Vagina (tissue), 2 donors: ENCODE measurements around the gene IRAK3.

Experiments used
- POLR2A ChIP-seq, 2 donors: fragments of 450-650 bp; IDR thresholded peaks; one replicate each; pipeline ENCODE4 v1.6.1; 2017; ENCODE audit warnings: antibody characterized with exemption in 2 of 2, mild to moderate bottlenecking in 2 of 2, moderate library complexity in 2 of 2
- TF ChIP-seq, protein P1 (sequence below), 3 experiments: fragments of 450-650 bp in 2 of 3; fragments of 200-600 bp in 1 of 3; sonication (generic) in 1 of 3; IDR thresholded peaks; one replicate each; pipeline ENCODE4 v1.5.1; 2017 to 2019; ENCODE audit warnings: antibody characterized with exemption in 3 of 3, mild to moderate bottlenecking in 2 of 3, moderate library complexity in 2 of 3

DNA sequence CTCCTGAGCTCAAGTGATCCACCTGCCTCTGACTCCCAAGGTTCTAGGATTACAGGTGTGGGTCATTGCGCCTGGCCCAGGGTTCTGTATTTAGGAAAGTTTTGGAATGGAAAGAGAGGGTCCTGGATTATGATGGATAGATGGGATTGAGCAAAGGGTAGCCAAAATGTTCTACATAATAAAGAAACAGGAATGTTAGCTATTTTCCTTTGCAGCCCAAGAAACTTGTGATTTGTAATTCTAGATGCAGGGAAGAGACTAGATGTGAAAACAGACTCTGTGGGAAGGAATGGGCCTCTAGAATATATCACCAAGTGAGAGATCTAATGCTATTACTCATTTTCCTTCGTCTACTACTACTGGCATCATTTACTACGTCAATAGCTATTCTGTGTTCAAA, 83.6 kb downstream of the IRAK3 start:
- TF ChIP-seq POLR2A (IDR thresholded peaks at IDR 0.05): no peak
- TF ChIP-seq, protein P1, sequence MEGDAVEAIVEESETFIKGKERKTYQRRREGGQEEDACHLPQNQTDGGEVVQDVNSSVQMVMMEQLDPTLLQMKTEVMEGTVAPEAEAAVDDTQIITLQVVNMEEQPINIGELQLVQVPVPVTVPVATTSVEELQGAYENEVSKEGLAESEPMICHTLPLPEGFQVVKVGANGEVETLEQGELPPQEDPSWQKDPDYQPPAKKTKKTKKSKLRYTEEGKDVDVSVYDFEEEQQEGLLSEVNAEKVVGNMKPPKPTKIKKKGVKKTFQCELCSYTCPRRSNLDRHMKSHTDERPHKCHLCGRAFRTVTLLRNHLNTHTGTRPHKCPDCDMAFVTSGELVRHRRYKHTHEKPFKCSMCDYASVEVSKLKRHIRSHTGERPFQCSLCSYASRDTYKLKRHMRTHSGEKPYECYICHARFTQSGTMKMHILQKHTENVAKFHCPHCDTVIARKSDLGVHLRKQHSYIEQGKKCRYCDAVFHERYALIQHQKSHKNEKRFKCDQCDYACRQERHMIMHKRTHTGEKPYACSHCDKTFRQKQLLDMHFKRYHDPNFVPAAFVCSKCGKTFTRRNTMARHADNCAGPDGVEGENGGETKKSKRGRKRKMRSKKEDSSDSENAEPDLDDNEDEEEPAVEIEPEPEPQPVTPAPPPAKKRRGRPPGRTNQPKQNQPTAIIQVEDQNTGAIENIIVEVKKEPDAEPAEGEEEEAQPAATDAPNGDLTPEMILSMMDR (IDR thresholded peaks at IDR 0.05): no peak
